OCI-LY3 (cell line): ENCODE data around the gene KRTAP5-9.

Experiments used
- H2AFZ ChIP-seq: fragments of 200-600, 300-600 bp; shearing (Covaris generic); 2 replicates; pipeline ENCODE4 v1.6.0; 2014; ENCODE audit warnings: antibody characterized with exemption, low read depth, low read length
- H3K27ac ChIP-seq: fragments of 200-600, 300-600 bp; sonication (generic); 2 replicates; pipeline ENCODE4 v1.5.1; 2014; ENCODE audit warnings: mild to moderate bottlenecking, low read length, moderate library complexity, mixed read lengths
- H3K27me3 ChIP-seq: fragments of 200-600, 300-600 bp; sonication (generic); 2 replicates; pipeline ENCODE4 v1.6.1; 2014; ENCODE audit warnings: low read depth, low read length, mixed read lengths
- H3K36me3 ChIP-seq: fragments of 200-600, 300-600 bp; sonication (generic); replicated peaks from 2 replicates; pipeline ENCODE3; 2014; ENCODE audit warnings: low read depth, low read length, mixed read lengths
- H3K4me1 ChIP-seq: fragments of 300-600, 200-600 bp; sonication (generic); 2 replicates; pipeline ENCODE4 v1.6.1; 2014; ENCODE audit warnings: low read length, mixed read lengths
- H3K4me2 ChIP-seq: fragments of 200-600, 300-600 bp; sonication (generic); 2 replicates; pipeline ENCODE4 v1.6.1; 2014; ENCODE audit warnings: low read length, mixed read lengths
- H3K4me3 ChIP-seq: fragments of 300-600, 200-600 bp; sonication (generic); 2 replicates; pipeline ENCODE4 v1.5.1; 2014; ENCODE audit warnings: antibody characterized with exemption, mild to moderate bottlenecking, low read length, moderate library complexity
- H3K79me2 ChIP-seq: fragments of 300-600, 200-600 bp; shearing (Covaris generic); 2 replicates; pipeline ENCODE4 v1.6.1; 2014; ENCODE audit warnings: mild to moderate bottlenecking, low read length, mixed read lengths
- H3K9ac ChIP-seq: fragments of 300-600, 200-600 bp; shearing (Covaris generic); 2 replicates; pipeline ENCODE4 v1.6.0; 2014; ENCODE audit warnings: mild to moderate bottlenecking, low read length, moderate library complexity
- H3K9me3 ChIP-seq: fragments of 200-600, 300-600 bp; shearing (Covaris generic); 2 replicates; pipeline ENCODE4 v1.6.1; 2014; ENCODE audit warnings: low read length, mixed read lengths; ENCODE audit not compliant: insufficient read depth
- H4K20me1 ChIP-seq: fragments of 200-600, 300-600 bp; sonication (generic); 2 replicates; pipeline ENCODE4 v1.6.1; 2016; ENCODE audit warnings: low read length, mixed read lengths; ENCODE audit not compliant: insufficient read depth
- CTCF ChIP-seq: fragments of 200-600, 300-600 bp; sonication (generic); IDR thresholded peaks from 2 replicates; pipeline ENCODE4 v1.5.1; 2014; ENCODE audit warnings: antibody characterized with exemption, low read length, low read depth
- EZH2phosphoT487 ChIP-seq: fragments of 200-600 bp; shearing (Covaris generic); IDR thresholded peaks from 2 replicates; pipeline ENCODE4 v1.6.1; 2018; ENCODE audit warnings: antibody characterized with exemption, mixed run types, low read depth

Gene KRTAP5-9

GRCh38 chr11:71556018-71556417 is 7.8 kb downstream of the KRTAP5-9 start:
- no peaks in the 10 kb centered on the region for H3K36me3 ChIP-seq
- no peak overlapping the region for H3K4me3 ChIP-seq
- H3K9ac ChIP-seq, result no peak overlapping the region
- H3K9me3 ChIP-seq, result no peaks in the 10 kb centered on the region
- TF ChIP-seq CTCF (no peak), EZH2phosphoT487 (no peak)
- H3K4me1 ChIP-seq, result peaks cover 15% of the 10 kb centered on the region
- H2AFZ ChIP-seq, result no peak overlapping the region
- no peak overlapping the region for H3K27ac ChIP-seq
- H3K27me3 ChIP-seq, result peaks cover 4% of the 10 kb centered on the region; the same call in 1 of the 2 replicates
- no peak overlapping the region for H3K4me2 ChIP-seq
- no peaks in the 10 kb centered on the region for H3K79me2 ChIP-seq
- no peaks in the 10 kb centered on the region for H4K20me1 ChIP-seq

GRCh38 chr11:71557257-71557656 is 9.0 kb downstream of the KRTAP5-9 start:
- Histone ChIP-seq H3K36me3 (no peaks in the 10 kb centered on the region), H3K4me1 (peaks cover 2% of the 10 kb centered on the region), H3K27ac (no peak overlapping the region), H3K4me2 (no peak overlapping the region), H3K4me3 (no peak overlapping the region), H3K79me2 (no peaks in the 10 kb centered on the region), H2AFZ (no peak overlapping the region), H4K20me1 (no peaks in the 10 kb centered on the region), H3K27me3 (peaks cover 14% of the 10 kb centered on the region), H3K9ac (no peak overlapping the region), H3K9me3 (no peaks in the 10 kb centered on the region)
- TF ChIP-seq EZH2phosphoT487, result no peak
- no peak for TF ChIP-seq CTCF

- Histone ChIP-seq H3K27ac (no peak overlapping the region), H3K36me3 (no peaks in the 10 kb centered on the region), H3K4me1 (no peaks in the 10 kb centered on the region), H3K79me2 (no peaks in the 10 kb centered on the region), H4K20me1 (no peaks in the 10 kb centered on the region), H2AFZ (no peak overlapping the region), H3K4me3 (no peak overlapping the region), H3K4me2 (no peak overlapping the region), H3K9ac (no peak overlapping the region), H3K9me3 (no peaks in the 10 kb centered on the region), H3K27me3 (peaks cover 31% of the 10 kb centered on the region)
- TF ChIP-seq EZH2phosphoT487, result no peak
- no peak for TF ChIP-seq CTCF
Measured at GRCh38 chr11:71558996-71559395, 10.8 kb downstream of the KRTAP5-9 start.

GRCh38 chr11:71562120-71562519 is 13.9 kb downstream of the KRTAP5-9 start:
- Histone ChIP-seq H2AFZ (no peak overlapping the region), H3K36me3 (no peaks in the 10 kb centered on the region), H3K9ac (no peak overlapping the region), H3K79me2 (no peaks in the 10 kb centered on the region), H3K4me3 (no peak overlapping the region), H3K27ac (no peak overlapping the region), H3K4me2 (no peak overlapping the region), H4K20me1 (no peaks in the 10 kb centered on the region), H3K9me3 (no peaks in the 10 kb centered on the region), H3K27me3 (peaks cover 45% of the 10 kb centered on the region), H3K4me1 (no peaks in the 10 kb centered on the region)
- no peak for TF ChIP-seq CTCF
- TF ChIP-seq EZH2phosphoT487, result no peak
